ENCODE data around the gene RRP1. TPM values are rescaled to one million over a fixed set of nuclear protein-coding genes. Genes with fewer than 3 reads are reported as not detected.
A peak's percentile ranks its signal among the peaks of the same experiment; 100 is the strongest.

RRP1 gene
- total and polyA plus RNA-seq, 9 of the 15 experiments (the other 6 are each of a cell fraction or from before 2014, with no cell fraction given): 0.89 to 105 (median 51.6) TPM

- intact Hi-C loops (cut with micrococcal nuclease) (no loop called here), in situ Hi-C loops (cut with MboI) (loop anchor here (25.0 kb wide), 1 partner anchor 351 kb away; the partner anchor contains the start of gene GATD3)
- H3K79me2 ChIP-seq (ENCODE audit: control insufficient read depth, insufficient read depth, low read length): peaks cover 21% of the 10 kb centered on the region
- 72% methylated on average over 18 of the region's 18 CpGs for WGBS (ENCODE audit: insufficient coverage, low coverage, missing lambda C conversion rate)
- H3K9me3 ChIP-seq (replicated peaks; ENCODE audit: control insufficient read depth, insufficient read depth, low read depth, low read length): no peaks in the 10 kb centered on the region
- H3K9ac ChIP-seq (ENCODE audit: insufficient read depth in 1 of 2, low read depth in 2 of 2, low read length in 2 of 2): no peak overlapping the region
- DNase-seq (ENCODE audit: extremely low read depth in 1 of 4, low spot score in 3 of 4): no peak
- H3K4me2 ChIP-seq (ENCODE audit: insufficient read depth, low read length): no peak overlapping the region
- ChIA-PET POLR2A (no interaction called here), CTCF (ENCODE audit: low intra/inter-chr PET ratio) (no interaction called here)
- H3K36me3 ChIP-seq (ENCODE audit: control insufficient read depth, insufficient read depth, low read length): peaks cover 12% of the 10 kb centered on the region
- no peak for FAIRE-seq
- no peak for ATAC-seq
- H3K27ac ChIP-seq (ENCODE audit: extremely low read depth, low read depth, low read length): no peak overlapping the region
- H3K27me3 ChIP-seq (ENCODE audit: control insufficient read depth in 2 of 2, insufficient read depth in 2 of 2, low read length in 2 of 2): peaks cover 0 to 5% of the 10 kb centered on the region in 2 experiments; a peak in 2 of 5 replicates
- no peak overlapping the region for H2AFZ ChIP-seq (ENCODE audit: low read depth, low read length)
- H4K20me1 ChIP-seq (replicated peaks; ENCODE audit: control insufficient read depth, insufficient read depth, low read length): no peaks in the 10 kb centered on the region
- H3K4me1 ChIP-seq (replicated peaks in 1 of 2; ENCODE audit: control insufficient read depth in 2 of 2, insufficient read depth in 2 of 2, low read length in 2 of 2): peaks cover 10 to 33% of the 10 kb centered on the region in 2 experiments; a peak in 3 of 5 replicates
- BruUV-seq (replicated peaks): no TSS peak
- H3K4me3 ChIP-seq: no peak overlapping the region
- H3K9me1 ChIP-seq (ENCODE audit: control insufficient read depth, insufficient read depth, low read length): no peaks in the 10 kb centered on the region
- TF ChIP-seq CREB5 (CRISPR knock-in tag; IDR thresholded peaks at IDR 0.05) (no peak), HNRNPK (IDR thresholded peaks at IDR 0.05; ENCODE audit: low read depth, low read length, poor library complexity, severe bottlenecking) (no peak), POLR2G (IDR thresholded peaks at IDR 0.05; ENCODE audit: low read depth, low read length) (no peak), NBN (IDR thresholded peaks at IDR 0.05; ENCODE audit: low read depth) (no peak), CBFA2T3 (IDR thresholded peaks at IDR 0.05) (peak; percentile 45), KLF1 (tag; IDR thresholded peaks at IDR 0.05) (0 out of 2 replicates have a peak, but pooled peaks have one; percentile 12), SIN3A (IDR thresholded peaks at IDR 0.05; ENCODE audit: borderline replicate concordance in 2 of 2, control insufficient read depth in 1 of 2, low read depth in 2 of 2, low read length in 2 of 2) (no peak), SAFB (IDR thresholded peaks at IDR 0.05; ENCODE audit: borderline replicate concordance, low read depth, low read length) (no peak), PHF8 (IDR thresholded peaks at IDR 0.05; ENCODE audit: borderline replicate concordance, low read length) (no peak), E2F4 (CRISPR knock-in tag; IDR thresholded peaks at IDR 0.05; ENCODE audit: low read depth) (no peak), ZNF143 (CRISPR knock-in tag; IDR thresholded peaks at IDR 0.05) (0 out of 2 replicates have a peak, but pooled peaks have one; percentile 1), KDM1A (IDR thresholded peaks at IDR 0.05) (peak in 1 of 2 experiments; percentile 25; a peak in 1 of 4 replicates), ZNF511 (CRISPR knock-in tag; IDR thresholded peaks at IDR 0.05) (0 out of 2 replicates have a peak, but pooled peaks have one; percentile 21), POLR2AphosphoS5 (IDR thresholded peaks at IDR 0.05; ENCODE audit: control insufficient read depth, insufficient read depth, low read depth, low read length) (no peak), ZBTB33 (CRISPR knock-in tag; IDR thresholded peaks at IDR 0.05) (peak; percentile 90; the same call in 1 of the 2 replicates), MAFK (IDR thresholded peaks at IDR 0.05; ENCODE audit: low read length) (no peak), ZNF174 (CRISPR knock-in tag; IDR thresholded peaks at IDR 0.05) (no peak)
Observed at GRCh38 chr21:43786300-43786806, 3.0 kb upstream of the RRP1 start.

All from K562 (cell line).